GM18508 (cell line): ENCODE data around the gene JMJD7.

Experiments used
- ATAC-seq: cut with Tn5 transposase; IDR thresholded peaks from one replicate; pipeline ENCODE4 v1.9.1; 2021; ENCODE audit warnings: moderate number of reproducible peaks; ENCODE audit not compliant: insufficient read depth, unreplicated experiment

JMJD7 gene

DNA sequence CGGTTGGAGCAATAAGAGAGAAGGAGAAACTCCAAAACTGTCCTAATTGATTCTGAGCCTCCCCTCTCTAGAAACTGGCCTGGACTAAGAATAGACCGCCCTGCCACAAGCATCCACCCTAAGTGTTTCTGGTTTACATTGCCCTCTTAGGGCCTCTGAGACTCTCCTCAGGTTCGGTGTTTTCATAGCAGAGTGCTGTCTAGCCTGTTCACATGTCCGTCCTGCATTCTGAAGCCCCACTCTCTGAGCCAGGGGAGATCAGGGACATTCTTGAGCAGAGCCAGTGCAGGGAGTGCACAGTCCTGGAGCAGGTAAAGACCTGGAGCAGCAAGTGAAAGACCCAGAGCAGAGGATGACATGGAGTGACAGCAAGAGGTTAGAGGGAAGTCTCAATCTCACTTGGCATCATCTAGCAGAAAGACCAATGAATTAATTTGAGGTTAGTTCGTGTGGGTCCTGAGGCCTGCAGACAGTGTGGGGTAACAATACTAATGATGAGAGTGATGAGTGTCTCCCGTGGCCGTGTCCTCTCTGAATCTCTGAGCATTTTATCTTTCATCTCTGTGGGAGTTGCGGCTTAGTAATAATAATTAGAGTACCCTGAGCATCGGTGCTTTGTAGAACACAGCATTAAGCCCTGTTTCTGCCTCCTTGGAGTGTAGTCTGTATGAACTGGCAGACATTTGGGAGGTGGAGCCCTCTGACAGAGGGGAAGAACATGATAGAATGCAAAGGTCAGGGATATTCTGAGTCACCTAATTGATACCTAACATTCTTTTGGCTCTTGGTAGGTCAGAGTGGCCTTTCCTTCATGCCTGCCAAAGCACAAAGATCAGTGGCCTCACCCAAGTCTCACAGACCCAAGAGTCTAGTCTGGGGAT, 29.0 kb upstream of the JMJD7 start:
- ATAC-seq: no peak

DNA sequence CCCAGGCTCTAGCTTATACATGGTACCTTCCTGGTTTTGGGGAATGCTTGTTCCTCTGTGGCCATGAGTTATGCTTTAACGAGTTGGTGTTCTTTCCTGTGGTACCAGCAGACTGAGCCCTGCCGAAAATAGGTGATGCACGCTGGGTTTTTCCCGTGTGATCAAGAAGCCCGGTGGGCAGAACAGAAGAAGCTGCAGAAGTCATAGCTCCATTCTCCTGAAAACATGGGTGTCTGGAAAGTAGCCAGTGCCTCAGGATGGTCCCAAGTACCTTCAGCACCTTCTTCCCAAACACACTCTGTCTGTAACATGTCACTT, 28.4 kb upstream of the JMJD7 start:
- ATAC-seq: no peak

DNA sequence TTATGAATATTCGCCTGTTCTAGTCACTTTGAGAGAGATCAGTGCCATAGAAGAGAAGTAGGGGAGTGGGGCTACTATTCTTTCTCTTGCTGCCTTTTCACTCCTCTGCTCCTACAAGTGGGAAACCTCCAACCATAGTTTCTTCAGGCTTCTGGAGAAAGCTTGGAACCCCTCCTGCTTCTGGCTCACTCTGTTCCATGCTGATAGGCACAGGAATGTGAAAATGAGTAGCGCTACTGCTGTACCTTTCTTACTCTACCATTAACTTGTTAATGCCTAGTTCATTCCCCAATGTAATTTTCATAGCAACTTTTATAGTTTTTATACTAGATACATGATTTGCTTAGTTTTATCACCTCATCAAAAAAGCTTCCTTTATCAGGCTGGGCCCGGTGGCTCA, 26.7 kb upstream of the JMJD7 start:
- ATAC-seq: no peak

DNA sequence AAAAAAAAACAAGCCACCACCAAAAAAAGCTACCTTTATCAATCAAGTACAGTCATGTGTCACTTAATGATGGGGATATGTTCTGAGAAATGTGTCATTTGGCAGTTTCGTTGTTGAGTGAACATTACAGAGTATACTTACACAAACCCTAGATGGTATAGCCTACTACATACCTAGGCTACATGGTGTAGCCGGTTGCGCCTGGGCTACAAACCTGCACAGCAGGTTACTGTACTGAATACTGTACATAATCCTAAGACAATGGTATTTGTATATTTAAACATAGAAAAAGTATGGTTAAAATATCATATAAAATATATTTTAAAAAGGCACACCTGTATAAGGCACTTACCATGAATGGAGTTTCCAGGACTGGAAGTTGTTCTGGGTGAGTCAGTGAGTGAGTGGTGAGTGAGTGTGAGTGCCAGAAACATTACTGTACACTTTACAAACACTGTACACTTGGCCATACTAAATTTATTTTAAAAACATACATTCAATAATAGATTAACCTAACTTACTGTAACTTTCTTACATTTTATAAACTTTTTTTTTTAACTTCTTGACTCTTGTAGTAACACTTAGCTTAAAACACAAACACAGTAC, 25.9 kb upstream of the JMJD7 start:
- ATAC-seq: no peak

DNA sequence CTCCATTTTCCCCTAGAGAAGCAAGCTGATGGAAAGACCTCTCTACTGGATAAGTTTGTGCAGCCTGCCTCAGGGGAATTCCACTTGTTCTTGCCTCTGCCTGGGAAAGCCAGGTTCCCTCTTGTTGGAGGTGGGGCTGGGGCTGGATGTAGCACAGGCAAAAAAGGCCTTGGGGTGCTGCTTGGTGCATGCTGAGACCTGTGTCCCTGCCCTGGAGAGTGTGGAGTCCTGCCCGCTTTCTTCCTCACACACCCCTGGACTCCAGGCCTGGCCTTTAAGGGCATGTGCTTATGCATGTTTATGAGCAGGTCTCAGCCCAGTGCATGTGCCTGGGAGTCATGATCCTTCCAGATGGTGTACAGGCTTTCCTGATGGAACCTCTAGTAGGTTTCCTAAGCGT, 23.5 kb upstream of the JMJD7 start:
- no peak for ATAC-seq

DNA sequence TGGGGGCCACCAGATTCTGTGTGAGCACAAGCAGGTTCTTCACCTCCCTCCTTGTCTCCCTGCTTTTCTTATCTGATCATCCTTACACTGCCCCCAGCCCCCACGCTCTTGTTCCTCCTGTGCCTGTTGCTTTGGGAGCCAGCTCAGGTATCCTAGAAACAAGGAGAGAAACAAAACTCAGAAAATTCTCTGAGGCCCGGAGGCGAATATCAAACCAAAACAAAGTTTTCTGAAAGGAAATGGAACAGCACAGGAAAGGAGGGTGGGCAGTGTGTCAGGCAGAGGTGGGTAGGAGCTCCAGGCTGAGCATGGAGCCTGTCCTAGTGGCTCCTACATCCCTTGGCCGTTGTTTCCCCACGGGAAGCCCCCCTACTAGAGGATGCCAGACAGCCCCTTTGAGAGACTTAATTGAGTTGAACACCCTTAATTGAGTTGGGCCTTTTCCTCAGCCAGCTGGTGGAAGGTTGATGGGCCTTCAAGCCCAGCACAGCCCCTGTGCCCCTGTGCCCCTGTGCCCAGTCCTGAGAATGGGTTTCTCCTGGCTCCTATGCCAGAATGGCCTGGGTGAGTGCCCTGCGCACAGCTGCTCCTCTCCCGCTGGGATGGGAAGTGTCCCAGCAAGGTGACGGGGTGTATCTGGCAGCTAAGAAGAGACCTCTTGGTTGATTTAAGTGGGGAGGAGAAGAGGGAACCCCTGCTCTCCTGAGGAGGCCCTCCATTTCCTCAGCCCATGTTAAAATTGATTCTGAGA, 22.8 kb upstream of the JMJD7 start:
- ATAC-seq: no peak

DNA sequence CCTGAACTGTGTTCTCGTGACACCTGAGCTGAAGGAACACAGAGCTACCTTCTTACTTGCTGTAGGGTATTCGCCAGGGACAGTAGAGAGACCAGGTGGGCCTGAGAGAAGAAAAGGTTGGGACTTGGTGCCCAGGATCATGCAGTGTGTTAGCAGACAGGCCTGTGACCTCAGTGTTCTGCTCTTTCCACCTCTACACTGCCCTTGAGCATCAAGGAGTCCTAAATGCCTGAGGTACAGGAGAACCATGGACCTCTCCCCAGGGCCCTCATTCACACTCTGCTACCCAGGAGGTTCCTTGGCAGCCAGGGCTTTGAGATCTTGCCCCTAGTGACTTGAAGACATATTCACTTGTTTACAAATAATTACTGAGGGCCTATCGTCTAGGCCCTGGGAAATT, 22.2 kb upstream of the JMJD7 start:
- no peak for ATAC-seq

DNA sequence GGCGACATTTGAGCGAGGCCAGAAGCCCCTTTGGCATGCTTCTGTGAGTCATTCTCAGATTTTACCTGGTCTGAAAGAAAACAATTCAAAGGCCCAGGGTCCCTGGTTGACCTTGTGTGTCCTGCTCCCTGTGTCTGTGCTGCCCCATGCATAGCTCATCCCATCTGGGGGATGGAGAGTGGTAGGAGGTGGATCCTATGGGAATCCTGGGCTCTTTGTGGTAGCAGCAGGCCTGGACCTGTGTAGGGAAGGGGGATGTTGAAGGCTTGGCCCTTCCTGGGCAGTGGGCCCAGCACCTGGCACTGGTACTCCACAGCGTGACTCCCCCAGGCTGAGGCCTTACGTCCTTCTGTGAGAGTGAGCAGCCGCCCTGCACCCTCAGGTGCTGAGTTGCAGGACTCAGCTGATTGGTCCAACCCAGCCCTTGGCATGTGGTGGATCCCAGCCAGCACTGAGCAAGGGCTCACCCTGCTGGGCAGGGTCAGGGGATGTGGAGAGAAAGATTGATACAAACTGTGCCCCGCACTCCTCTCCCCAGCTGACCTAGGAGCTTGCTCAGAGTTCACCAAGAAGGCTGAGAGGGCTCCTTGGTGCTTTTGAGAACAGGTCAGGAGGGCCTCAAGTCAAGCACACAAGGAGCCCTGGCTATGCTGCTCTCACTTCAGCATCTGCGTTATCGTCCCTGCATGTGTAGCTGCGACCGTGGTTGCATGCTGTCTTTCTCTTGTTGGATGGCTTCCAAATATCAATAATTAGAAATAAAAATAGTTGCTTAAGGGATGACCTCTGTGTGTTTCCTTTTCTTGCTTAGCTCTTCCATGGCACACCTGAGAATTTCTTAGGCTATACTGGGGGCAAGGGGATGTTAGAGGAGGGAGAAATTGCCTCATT, 21.4 kb upstream of the JMJD7 start:
- no peak for ATAC-seq

DNA sequence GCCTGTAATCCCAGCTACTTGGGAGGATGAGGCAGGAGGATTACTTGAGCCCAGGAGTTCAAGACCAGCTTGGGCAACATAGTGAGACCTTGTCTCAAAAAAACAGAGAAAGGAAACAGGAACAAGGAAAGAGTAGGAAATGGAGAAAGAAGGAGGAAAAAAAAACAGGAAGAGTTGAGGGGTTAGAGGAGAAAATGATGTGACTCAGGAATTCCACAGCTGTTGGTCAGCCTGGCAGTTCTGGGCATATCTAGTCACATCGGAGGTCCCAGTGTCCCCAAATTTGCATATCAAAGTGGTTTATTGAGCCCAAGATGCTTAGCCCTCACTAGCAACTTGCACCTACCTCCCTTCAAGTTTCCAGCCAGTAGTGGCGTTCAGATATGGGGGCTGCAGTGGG, 18.8 kb upstream of the JMJD7 start:
- no peak for ATAC-seq

DNA sequence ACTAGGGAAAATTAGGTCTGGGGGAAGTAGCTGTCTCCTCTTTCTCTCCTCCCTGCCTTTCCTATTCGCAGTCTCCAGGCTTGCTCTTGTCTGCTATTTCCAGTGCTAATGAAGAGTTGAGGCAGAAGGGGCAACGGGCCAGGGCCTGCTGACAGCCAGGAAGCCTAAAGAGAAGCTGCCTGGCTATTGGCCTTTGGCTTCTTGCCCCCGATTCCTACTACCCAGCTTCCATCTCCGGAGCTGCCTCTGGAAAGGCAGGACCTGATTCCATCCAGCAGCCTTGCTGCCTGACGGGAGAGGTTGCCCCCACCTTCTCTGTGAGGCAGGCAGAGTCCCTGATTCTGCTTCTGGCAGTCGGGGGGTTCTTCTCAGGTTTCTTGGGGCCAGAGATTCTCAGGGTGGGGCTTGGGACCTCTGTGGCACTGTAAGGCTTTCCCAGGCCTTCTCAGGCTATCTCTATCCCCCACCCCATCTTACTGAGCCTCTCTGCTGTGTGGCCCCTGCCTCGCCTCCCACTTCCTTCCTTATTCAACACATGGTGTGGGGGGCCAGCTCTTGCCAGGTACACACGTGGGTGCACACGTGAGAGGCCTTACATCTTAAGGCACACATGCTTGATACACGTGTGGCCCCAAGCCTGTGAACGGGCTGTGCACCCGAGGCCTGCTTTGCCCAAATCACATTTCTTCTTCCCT, 18.2 kb upstream of the JMJD7 start:
- ATAC-seq: no peak

DNA sequence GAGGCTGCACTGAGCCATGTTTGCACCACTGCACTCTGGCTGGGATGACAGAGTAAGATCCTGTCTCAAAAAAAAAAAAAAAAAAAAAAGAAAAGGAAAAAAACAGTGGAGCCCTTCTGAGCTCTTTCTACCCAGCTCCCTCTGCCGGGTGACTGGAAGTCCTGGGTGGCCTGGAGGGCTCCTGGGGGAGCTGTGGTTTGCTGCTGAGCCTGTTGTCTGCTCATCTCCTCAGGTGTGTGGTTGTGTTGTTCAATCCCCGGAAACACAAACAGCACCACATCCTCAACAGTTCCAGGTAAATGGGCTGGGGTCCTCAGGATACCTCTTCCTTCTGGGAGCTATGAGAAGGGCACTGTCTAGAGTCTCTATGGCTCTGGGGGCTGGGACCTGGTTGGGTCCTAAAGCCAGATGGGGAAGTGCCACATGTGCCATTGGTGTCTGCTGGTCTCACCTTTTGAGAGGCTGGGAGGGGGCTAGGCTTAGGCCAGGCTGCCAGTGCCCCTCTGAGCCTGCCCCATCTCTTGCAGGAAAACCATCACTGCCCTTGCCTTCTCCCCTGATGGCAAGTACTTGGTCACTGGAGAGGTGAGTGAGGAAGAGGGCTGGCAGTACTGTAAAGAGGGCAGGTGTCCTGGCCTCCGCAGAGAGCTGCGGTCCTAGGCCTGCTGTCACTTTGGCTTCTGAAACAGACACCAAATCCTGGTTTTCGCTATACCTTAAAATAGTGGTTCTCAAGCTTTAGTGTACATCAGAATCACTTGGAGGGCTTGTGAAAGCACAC, 17.1 kb upstream of the JMJD7 start:
- ATAC-seq: no peak

DNA sequence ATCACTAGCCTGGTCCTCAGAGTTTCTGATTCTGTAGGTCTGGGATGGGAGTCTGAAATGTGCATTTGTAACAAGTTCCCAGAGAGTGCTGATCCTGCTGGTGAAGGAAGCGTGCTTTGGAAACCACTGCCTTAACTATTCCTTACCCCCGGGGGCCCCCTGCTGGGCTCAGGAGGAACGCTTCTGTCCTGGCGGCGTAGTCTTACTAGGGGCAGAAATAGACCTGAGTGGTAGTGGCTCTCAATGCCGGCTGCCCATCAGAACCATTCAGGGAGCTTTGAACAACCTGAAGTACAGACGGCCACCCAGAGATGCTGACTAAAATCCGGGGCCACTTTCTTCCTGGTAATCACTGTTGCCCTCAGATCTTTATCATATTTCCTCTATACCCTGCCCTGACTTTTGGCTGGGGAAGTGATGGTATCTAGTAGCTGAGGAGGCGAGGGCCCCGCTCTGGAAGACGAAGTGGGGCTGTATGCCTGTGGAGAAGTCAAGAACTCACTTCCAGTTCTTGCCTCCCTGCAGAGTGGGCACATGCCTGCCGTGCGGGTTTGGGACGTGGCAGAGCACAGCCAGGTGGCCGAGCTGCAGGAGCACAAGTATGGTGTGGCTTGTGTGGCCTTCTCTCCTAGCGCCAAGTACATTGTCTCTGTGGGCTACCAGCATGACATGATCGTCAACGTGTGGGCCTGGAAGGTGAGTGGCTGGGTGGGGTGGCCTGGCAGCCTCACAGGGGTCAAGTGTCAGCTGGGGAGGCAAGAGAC, 16.3 kb upstream of the JMJD7 start:
- ATAC-seq: no peak

DNA sequence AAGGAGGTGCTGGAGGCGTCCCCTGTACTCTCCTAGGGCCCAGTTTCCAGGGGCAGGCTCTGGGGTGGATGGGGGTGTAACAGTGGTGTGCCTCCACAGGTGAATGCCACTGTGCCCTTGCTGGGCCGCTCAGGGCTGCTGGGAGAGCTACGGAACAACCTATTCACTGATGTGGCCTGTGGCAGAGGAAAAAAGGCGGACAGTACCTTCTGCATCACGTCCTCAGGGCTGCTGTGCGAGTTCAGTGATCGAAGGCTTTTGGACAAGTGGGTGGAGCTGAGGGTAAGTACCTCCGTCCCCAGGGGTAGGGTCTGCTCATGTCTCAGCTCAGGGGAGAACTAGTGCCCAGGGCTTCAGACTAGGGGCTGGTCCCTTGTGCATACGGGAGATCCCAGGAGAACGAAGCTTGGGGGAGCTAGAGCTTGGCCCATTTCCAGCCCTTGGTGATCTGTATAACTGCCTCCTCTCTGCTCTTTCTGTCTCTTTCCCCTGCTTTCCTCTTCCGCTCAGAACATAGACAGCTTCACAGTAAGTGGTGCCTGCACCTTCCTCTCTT, 15.0 kb upstream of the JMJD7 start:
- ATAC-seq: no peak

DNA sequence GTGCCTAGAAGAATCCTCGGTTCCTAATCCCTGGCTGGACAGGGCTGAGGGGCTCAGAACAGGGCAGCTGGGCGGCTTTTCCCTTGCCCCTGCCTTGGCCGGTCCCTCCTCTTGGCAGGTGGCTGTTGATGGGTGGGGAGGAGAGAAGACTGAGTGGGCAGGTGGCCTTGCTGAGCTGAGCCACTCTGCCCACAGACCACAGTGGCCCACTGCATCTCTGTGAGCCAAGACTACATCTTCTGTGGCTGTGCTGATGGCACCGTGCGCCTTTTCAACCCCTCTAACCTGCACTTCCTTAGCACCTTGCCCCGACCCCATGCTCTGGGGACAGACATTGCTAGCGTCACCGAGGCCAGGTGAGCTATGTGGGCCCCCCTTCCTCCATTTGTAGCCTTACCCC, 14.5 kb upstream of the JMJD7 start:
- no peak for ATAC-seq

DNA sequence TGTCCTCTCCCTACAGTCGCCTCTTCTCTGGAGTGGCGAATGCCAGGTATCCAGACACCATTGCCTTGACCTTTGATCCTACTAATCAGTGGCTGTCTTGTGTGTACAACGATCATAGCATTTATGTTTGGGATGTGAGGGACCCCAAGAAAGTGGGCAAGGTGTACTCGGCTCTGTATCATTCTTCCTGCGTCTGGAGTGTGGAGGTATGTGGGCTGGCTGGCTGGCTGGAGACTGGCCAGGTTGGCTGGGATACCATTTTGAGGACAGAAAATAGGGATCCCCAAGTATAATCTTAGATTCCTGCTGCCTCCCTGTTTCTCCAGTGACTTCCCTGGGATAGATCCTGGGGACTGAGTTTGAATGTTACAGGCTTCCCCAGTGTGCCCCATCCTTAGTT, 13.4 kb upstream of the JMJD7 start:
- no peak for ATAC-seq

DNA sequence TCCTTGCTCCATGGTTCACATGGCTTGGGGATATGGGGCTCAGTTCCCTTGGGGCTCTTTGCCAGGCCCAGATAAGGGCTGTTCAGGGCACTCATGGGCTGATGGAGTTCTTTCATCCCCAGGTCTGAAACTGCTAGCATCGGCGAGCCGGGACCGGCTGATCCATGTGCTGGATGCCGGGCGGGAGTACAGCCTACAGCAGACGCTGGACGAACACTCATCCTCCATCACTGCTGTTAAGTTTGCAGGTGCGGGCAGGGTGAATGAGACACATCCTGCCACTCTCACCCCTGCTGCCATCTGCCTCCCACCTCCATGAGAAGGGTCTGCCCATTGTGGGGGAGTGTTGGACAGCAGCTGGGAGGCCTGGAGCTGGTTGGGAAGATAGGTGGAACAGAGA, 11.1 kb upstream of the JMJD7 start:
- ATAC-seq: no peak

DNA sequence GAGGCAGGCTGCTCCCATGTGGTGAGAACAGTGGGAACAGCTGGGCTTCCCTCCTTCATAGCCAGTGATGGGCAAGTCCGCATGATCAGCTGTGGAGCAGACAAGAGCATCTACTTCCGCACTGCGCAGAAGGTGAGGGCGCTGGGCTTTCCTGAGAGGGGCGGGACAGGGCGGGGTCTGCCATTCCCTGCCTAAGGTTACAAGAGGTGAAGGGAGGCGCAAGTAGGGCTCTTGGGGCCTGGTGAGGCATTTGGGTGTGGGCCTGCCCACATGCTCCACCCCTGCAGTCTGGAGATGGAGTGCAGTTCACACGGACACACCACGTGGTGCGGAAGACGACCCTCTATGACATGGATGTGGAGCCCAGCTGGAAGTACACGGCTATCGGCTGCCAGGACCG, 10.6 kb upstream of the JMJD7 start:
- no peak for ATAC-seq

DNA sequence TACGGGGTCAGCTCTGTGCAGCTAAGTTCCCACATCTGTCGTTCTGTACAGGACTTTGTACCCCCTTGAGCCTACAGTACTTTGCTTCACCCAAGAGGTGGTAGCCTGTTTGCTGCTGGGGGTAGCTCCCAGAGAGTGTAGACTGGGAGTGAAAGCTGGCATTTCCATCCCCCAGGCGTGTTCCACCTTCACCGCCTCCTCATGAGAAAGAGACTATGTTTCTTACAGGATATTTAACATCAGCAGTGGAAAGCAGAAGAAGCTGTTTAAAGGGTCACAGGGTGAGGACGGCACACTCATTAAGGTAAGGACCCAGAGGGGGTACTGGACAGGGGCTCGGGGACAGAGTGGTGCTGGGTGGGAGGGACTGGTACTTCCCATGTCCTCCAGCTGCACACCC, 10.1 kb upstream of the JMJD7 start:
- ATAC-seq: no peak
